HG03378 (cell line): ENCODE results near the gene XCR1.
A peak's percentile ranks its signal among the peaks of the same experiment; 100 is the strongest.
"Not testable (repeated sequence)": the region's sequence is repeated elsewhere in the genome, so short reads cannot be mapped to it uniquely, and the experiment has no call there.

Experiments used
- ATAC-seq: cut with Tn5 transposase; IDR thresholded peaks from one replicate; pipeline ENCODE4 v1.9.1; 2021; ENCODE audit warnings: mild to moderate bottlenecking, moderate library complexity; ENCODE audit not compliant: unreplicated experiment

The XCR1 gene

DNA sequence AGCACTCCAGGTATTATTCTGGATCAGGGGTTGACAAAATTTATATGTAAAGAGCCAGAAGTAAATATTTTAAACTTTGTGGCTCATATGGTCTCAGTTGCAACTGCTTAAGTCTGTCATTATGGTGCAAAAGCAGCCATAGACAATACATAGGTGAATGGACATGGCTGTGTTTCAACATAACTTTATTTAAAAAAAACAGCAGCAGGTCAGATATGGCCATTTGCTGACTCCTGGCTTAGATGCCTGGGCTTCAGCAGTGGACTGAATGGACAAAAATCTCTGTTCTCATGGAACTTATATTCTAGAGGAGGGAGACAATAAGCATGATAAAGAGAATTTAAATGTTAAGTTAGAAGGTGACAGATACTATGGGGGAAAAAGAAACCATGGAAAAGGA, 20.0 kb downstream of the XCR1 start:
- no peak for ATAC-seq

DNA sequence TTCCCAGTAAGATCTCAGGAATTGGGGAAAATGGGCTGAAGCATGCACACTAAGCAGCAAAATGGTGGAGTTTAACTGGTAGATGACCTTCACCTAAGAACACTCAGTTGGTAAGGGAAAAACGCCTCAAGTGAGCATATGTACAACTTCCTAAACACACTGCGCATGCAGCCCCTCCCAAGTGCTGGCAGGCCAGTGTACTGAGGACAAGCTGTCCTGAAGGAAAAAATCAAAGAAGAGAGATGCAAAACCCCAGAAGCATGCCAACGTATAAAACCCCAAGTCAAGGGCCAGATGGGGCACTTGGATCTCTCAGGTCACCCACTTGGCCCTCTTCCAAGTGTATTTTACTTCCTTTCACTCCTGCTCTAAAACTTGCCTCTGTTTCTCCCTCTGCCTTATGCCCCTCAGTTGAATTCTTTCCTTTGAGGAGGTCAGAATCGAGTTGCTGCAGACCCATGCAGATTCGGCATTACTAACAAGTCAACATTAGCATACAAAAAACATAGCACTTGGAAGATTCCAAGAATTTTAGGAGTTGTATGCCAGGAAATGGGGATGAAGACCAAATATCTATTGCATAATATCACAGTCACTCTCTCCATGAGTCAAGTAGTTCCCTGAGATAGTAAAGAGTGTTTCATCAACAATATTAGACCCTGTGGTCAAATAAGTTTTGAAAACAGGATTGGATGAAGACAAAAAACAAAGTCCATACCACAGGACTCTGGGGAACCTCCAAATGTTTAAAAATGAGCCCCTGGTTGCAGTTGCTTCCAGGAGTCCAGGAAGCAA, 20.8 kb downstream of the XCR1 start:
- no peak for ATAC-seq

DNA sequence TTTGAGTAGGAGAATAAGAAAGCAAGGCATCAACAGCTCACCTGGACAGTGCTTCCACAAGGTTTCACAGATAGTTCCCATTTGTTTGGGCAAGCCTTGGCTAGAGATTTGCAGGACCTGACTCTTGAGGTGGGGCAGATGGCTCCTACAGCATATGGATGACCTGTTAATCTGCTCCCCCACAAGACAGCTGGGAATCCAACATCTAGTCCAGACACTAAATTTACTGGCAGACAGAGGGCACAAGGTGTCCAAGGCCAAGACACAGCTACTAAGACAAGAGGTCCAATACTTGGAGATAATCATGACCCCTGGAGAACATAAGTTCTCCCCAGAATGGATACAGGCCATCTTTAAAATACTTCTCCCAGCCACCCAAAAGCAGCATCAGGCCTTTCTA, 23.6 kb downstream of the XCR1 start:
- ATAC-seq, result not testable (repeated sequence)

DNA sequence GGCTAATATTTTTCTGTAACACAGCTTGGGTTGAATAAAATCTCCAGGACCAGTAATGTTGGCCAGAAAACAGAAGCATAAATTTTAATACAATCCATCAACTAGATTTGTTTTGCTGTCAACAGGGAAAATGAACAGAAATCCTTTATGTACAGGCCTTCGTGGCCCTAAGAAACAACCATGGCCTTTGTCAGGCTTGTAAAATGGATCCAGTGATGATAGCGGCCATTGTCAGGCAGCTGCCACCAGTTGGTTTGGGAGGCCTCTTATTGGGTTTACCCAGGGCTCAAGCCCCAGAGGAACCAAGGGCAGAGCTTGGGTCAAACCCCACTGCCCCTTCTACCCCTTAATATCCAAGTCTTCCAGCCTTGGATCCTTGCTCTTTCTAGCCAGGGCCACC, 26.1 kb downstream of the XCR1 start:
- ATAC-seq, result no peak

DNA sequence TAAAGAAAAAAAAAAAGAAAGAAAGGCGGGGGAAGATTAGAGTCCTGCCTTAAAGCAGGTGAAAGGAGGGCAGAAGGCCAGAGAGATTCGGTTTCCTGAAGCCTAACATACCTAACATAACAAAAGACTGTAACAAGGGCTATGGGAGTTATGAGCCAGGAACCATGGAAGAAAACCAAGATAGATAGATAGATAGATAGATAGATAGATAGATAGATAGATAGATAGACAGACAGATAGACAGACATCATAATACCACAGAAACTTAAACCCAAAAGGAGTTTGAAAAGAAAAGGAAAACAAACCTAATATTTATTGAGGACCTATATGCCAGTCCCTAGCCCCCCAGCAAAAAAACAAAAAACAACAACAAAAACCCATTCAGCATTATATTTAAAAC, 29.3 kb downstream of the XCR1 start:
- ATAC-seq, result no peak

DNA sequence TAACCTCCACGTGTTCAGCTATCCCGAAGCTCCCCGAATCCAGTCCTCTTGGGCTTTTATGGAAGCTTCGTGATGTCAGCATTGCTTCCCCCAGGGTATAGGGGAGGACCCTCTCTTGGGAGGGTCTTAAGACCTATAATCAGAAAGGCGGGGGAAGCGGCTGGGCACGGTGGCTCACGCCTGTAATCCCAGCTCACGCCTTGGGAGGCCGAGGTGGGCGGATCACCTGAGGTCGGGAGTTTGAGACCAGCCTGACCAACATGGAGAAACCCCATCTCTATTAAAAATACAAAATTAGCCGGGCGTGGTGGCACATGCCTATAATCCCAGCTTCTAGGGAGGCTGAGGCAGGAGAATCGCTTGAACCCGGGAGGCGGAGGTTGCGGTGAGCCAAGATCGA, 29.8 kb downstream of the XCR1 start:
- ATAC-seq, result not testable (repeated sequence)

DNA sequence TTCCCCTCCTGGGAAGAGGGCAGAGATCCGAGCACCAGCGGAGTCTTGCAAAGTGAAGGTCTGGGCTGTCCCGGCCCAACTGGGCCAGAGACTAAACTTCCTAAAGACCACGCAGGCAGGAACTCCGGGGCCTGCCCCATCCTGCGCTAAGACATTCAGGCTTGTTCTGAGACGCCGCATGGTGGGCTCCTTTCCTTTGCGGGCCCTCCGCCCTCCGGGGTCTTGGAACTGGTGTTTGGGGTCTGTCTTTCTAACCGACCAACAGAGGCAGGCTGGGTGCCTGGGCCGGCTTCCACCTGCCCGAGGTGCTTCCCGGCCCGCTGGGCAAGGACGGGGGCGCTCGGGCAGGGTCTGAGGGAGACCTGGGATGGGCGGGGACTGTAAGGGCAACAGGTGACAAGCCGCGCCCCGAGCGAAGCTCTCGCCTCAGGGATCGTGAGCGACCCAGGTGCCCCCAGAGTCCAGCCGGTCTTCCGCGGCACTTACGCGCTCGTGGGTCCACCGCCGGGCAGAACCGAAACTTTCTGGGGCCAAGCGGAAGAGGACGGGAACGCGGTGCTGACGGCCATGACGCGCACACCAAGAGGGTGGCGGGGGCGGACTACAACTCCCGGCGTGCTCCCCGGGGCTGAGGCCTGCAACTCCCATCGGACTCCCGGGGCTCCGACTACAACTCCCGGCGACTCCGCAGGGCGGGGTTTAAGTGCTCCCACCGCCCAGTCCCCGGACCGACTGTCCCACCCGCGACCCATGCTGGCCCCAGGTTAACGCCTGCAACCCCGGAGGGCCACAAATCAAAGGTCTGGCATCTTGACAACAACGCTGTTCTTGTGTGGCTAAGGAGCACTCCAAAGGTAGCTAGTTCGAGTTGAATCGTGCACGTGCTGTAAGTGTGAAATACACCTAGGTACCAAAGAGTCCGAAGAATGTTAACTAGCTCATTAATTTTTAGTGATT, 31.8 kb downstream of the XCR1 start, which contains the start of gene FYCO1:
Gene FYCO1 (minus strand): TSS at position 589 of the 957 bp plus-strand sequence. CDS start 10,914 bp downstream, outside the sequence.
- peak; percentile 57 for ATAC-seq

DNA sequence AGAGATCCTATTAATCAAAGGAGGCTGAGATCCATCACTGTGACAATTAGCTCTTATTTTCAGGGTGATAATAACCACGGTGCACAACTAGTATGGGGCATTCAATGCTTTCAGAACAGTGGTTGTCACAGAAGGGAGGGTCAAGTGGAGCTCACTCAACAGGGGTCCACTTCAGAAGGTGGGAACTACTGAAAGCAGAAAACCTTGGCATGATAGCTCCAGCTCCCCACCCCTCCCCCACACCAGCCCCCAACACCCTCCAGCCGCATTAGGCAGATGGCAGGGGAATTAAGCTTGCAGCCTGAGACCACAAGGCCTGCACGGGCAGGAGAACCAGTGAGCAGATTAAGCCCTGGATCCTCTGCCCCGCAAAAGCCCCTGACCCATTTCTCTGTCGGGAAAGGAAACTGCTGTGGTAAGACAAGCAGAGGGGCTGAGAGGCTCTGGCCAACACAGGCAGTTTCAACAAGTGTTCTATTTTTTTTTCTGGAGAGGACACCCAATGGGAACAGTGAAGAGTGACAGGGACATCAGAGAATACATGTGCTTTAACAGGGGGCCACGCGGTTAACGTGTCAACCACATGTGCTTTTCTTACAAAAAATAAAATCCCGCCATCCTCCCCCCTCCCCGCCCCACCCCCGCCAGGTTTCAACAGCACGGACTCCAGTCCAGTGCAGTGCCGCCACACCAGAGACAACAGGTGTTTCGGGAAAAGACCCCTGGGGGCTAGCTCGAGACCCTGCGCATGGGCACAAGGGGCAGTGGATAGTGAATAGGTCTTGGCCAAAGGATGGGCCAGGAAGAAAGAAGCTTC, 32.7 kb downstream of the XCR1 start:
- ATAC-seq, result peak; percentile 27

DNA sequence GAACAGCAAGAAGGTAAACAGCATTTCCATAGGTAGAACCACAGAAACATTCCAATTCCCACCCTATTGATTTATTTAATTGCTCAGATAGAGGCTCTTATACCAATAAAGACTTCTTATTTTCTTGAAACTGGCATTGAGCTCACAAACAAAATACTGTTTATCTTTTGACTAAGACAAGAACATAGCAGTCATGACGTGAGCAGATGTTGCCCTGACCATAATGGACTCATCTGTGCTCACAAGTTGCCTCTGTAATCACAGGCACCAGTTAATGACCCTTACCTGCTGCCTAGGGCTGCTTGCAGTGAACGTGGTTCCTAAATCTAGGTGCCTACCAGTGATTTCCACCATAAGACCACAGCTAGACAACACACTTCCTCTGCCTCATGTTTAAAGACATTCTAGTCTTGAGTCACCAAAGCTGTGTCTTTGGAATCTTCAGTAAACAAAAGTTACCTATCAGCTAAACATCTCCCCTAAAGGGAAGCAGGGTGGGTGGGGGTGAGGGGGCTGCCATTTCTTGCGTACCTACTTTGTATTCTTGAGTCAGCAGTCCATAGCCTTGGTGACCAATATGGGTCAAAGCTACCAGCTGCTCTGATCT, 33.8 kb downstream of the XCR1 start:
- no peak for ATAC-seq

DNA sequence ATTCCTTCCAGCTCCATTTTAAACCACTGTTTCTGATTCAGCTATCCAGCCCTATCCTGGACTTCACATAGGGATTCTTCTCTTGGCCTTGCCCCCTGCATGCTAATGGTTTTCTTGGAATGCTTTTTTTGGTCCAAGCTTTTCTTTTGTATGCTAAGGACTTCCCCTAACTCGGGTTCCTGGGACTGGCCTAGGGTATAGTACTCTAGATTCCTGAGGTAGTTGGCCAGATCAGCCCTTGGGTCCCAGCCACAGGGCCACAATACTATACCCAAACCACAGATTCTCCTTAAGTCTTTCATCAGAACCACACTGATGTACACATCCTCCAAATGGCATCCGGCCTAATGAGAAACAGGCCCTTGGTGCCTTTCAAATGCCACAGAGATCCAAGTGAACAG, 34.5 kb downstream of the XCR1 start:
- no peak for ATAC-seq

DNA sequence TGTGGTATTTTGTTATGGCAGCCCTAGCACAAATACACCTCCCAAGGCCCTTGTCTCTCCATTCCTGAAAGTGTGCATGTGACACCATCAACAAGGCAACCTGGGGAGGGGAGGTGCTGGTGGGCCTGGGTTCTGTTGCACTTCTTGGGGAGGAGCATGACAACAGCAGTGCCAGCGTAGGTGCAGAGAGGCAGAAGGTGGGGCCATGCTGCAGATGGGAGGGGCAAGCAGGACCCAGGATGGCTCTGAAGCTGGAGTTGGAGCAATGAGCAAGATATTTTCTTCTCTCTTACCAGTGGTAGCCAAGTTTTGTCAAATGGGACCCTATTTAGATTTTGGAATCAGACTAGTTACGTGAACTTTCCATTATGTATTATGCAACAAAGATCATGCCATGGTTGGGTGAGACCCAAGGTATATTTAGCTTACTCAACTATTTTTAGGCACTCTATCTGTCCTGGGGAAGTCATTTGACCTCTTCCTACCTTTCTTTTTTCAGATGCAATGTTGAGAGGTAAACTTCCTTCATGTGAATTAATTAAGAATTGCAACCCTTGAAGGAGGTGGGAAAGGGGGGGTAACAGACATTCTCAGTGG, 35.1 kb downstream of the XCR1 start:
- ATAC-seq, result no peak

DNA sequence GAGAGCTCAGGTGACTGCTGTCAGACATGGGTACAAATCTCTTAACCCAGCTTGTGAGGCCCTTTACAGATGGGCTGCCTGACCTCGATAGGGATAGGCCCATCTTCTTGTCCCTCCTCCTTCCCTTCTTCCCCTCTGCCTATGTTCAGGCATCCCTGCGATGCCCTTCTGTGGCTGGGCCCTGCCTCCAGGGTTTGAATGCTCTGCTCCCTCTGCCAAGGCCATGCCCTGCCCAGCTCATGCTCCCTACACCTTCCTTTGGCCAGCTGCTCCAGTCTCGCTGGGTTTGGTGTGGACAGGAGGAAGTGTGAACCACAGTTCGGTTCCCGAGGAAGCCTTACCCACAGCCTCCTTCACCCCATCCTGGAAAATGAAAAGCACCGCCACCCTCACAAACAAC, 35.9 kb downstream of the XCR1 start:
- ATAC-seq, result no peak

DNA sequence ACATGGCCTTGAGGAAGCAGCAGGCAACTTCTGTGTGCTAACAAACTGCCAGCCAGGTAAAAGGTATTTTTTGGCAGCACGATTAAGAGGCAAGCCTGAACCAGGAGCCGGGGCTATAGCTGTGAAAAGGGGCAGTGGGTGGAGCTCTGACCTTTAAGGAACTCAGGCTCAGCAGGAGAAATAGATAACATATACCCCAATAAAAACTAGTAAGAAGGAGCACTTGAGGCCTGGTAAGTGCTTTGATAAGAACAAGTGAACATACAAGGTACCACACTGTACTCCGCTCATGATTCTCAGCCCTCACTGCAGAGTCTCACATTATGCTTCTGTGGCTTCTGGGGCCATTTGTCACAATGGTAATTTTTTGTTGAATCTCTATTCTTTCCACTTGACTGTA, 37.1 kb downstream of the XCR1 start:
- no peak for ATAC-seq

DNA sequence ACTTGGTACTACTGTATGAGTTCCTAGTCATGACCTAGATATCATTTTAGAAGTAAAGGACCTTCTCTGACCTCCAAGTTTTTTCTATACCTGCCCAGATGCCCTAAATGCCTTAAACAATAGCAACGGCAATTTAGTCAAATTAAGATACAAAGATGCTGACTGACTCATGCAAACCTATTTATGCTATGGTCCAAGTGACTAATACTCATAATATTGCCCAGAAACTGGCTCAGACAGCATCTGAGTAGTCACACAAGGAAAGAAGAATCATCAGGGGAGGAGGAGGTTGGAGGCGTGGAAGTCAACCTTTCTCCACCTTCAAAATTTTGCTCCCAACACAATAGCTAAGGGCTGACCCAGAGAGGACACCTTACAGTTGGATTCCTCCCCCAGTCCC, 38.5 kb downstream of the XCR1 start:
- ATAC-seq, result no peak

DNA sequence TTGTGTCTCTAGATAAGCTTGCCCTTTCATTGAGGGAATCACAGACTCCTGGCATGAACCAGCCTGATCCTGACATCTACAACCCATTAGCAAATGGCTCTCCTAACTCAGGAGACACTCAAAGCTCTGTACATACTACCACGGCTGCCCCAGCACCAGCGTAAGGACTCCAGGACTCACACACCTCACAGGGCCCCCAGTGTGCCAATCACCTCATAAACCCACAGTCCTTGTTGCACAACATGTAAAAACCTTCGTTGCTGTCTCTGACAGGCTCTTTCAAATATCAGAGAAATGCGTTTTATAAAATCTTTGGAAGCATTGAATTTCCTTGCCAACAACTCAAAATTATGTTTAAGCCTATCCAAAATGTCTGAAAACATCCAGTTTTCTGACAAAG, 38.9 kb downstream of the XCR1 start:
- no peak for ATAC-seq

DNA sequence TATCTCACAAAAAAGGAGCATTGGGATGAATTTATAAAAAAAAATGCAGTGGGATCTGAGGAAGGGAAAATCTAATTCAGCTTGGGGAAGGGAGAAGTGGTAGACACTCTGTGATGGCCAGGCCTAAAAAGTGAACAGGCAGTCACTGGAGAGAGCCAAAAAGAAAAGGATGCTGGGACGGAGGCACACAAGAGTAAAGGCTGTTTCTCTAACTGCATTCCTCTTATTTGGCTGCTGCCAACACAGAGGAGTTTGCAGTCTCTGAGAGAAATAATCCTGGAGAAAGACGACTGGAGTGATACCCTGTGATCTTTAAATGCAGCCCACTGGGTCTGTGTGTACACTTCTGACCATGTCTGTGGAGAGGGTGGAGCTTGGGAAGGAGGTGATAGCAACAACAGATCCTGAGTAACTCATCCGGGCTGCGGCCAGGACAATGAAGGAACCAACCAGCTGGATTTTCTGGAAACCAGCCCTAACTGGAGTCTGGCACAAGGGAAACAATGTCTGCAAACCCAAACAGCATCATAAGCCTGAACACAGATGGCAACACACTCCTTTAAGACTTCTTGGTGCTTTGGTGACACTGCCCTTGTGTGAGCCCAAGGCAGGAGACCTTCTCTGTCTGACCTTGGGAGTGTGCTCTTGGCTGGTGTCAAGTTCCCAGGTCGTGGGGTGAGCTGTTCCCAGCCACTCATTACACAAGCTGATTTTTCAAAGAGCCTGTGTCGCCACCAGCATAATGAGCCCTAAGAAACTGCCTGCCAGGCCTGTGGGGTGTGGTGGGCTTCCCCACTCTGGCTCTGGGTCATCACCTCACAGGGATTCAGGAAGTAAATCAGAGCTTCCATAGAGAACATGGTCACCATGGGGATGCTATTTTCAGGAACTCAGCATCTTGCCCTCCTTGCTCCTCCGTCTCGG, 39.7 kb downstream of the XCR1 start:
- ATAC-seq, result no peak

DNA sequence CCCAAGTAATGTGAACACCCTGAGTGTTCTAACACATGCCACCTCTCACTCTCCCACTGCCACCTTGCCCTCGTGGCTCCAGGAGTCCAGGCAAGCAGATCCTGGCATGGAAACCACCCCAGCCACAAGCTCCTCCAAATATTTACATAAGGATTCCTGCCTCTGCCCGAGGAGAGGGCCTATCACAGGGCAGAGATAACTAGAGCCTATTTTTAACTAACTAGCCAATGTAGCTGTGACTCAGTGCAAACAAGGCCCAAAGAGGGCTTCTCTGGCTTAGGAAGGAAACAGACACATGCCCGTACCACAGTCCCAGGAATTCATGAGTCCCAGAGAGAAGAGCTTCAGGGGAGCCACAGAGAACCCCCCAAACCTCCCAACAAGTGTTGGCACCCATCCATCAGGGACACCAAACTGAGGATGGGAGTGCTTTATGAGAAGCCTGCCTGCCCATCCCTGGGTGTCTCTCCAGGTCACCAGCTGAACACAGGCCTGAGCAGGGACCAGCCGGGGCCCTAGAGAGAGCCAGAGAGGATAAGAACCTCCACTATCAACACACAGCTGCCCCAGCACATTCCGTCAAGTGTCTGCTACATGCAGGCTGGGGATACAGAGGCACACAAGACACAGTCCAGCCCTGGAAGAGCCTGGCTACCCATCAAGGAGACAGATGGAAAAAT, 40.8 kb downstream of the XCR1 start:
- no peak for ATAC-seq

DNA sequence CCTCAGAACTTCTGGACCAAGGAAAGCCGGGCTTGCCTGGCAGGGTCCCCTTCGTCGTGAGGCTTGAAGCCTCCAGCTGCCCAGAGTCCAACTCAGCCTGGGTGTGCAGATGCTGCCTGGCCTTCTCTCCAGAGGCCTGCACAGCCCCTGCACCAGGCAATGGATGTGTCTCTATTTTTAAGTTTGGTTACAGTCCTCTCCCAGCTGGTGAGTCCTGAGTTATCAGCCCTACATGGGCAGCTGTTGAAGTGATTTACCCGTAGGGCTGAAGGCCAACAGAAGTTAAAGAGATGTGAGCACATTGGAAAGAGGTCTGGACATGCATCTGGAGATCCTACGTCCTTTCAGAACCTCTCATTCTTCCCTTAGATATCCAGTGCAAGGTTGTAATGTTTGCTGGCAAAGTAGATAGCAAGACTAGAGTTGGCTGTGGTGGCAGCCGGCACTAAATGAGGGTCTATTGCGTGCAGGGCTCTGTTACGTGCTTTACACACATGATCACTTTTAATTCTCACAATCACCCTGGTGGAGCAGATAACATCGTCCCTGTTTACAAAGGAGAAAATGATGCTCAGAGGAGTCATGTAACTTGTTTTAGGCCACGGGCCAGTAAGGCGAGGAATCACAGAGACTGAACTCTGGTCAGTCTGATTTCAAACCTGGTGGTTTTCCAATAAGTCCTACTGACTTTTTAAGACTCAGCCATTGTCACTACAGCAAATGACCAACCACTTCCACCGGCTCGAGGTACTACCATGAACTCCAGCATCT, 41.6 kb downstream of the XCR1 start:
- ATAC-seq, result no peak
